WTC11 (cell line): ENCODE measurements around the gene TEX35. TPM values are rescaled to one million over a fixed set of nuclear protein-coding genes. Genes with fewer than 3 reads are reported as not detected.

Experiments
- ATAC-seq: fragments of 200-7000 bp; cut with Tn5 transposase; 2 replicates; pipeline ENCODE4 v1.10.0; 2021; ENCODE audit warnings: mild to moderate bottlenecking, moderate library complexity
- CTCF ChIA-PET: fragments of 300-600 bp; sonication (Branson Sonifier 250); formaldehyde crosslinking; loops from one replicate; lab custom pipeline; 2021; ENCODE audit warnings: antibody characterized with exemption; lab: Charles Lee
- POLR2A ChIA-PET: fragments of 350-600 bp; sonication (Branson Sonifier 250); formaldehyde crosslinking; loops from one replicate; lab custom pipeline; 2021; ENCODE audit warnings: antibody characterized with exemption; lab: Charles Lee
- DNase-seq: peaks from one replicate; pipeline ENCODE4 v3.0.0; 2021; ENCODE audit warnings: low spot score
- H3K27ac Mint-ChIP-seq: 2 replicates; pipeline ENCODE4 v1.8.0; 2021; ENCODE audit warnings: mixed read lengths
- H3K27me3 Mint-ChIP-seq: 2 replicates; pipeline ENCODE4 v1.8.0; 2021; ENCODE audit warnings: low read depth, mild to moderate bottlenecking, moderate library complexity, mixed read lengths
- H3K36me3 Mint-ChIP-seq: 2 replicates; pipeline ENCODE4 v1.8.0; 2021; ENCODE audit warnings: mixed read lengths
- H3K4me1 Mint-ChIP-seq: 2 replicates; pipeline ENCODE4 v1.8.0; 2022; ENCODE audit warnings: mixed read lengths
- H3K4me3 Mint-ChIP-seq: 2 replicates; pipeline ENCODE4 v1.8.0; 2021; ENCODE audit warnings: mild to moderate bottlenecking, moderate library complexity, mixed read lengths
- H3K9me3 Mint-ChIP-seq: 2 replicates; pipeline ENCODE4 v1.8.0; 2021; ENCODE audit warnings: mixed read lengths
- ATF1 ChIP-seq: sonication (generic); formaldehyde crosslinking; IDR thresholded peaks from 2 replicates; pipeline ENCODE4 v1.8.1; 2023; ENCODE audit warnings: mild to moderate bottlenecking, moderate library complexity, missing genetic modification reagents
- ELF4 ChIP-seq: sonication (generic); formaldehyde crosslinking; IDR thresholded peaks from 2 replicates; pipeline ENCODE4 v1.8.1; 2022; ENCODE audit warnings: low read depth, mild to moderate bottlenecking, moderate library complexity, missing genetic modification reagents
- ETV6 ChIP-seq: sonication (generic); formaldehyde crosslinking; IDR thresholded peaks from 2 replicates; pipeline ENCODE4 v1.8.1; 2022; ENCODE audit warnings: mild to moderate bottlenecking, missing genetic modification reagents
- IRF2 ChIP-seq: sonication (generic); formaldehyde crosslinking; IDR thresholded peaks from 2 replicates; pipeline ENCODE4 v1.8.0; 2022; ENCODE audit warnings: low read depth, missing genetic modification reagents, borderline replicate concordance
- JAZF1 ChIP-seq: fragments of 250-450 bp; sonication (Bioruptor Pico); IDR thresholded peaks from 2 replicates; pipeline ENCODE4 v1.9.0; 2021; ENCODE audit warnings: moderate library complexity, mild to moderate bottlenecking, inconsistent platforms
- MYBL2 ChIP-seq: sonication (generic); formaldehyde crosslinking; IDR thresholded peaks from 2 replicates; pipeline ENCODE4 v1.8.1; 2023; ENCODE audit warnings: mild to moderate bottlenecking, moderate library complexity, missing genetic modification reagents
- NR3C1 ChIP-seq: sonication (generic); formaldehyde crosslinking; conservative IDR thresholded peaks from 2 replicates; pipeline ENCODE4 v1.8.1; 2023; ENCODE audit warnings: low read depth, mild to moderate bottlenecking, missing genetic modification reagents
- PRRX2 ChIP-seq: fragments of 250-450 bp; sonication (Bioruptor Pico); IDR thresholded peaks from 2 replicates; pipeline ENCODE4 v1.8.0; 2021; ENCODE audit warnings: mild to moderate bottlenecking
- SOX15 ChIP-seq: fragments of 250-450 bp; sonication (Bioruptor Pico); IDR thresholded peaks from 2 replicates; pipeline ENCODE4 v1.9.0; 2021; ENCODE audit warnings: mild to moderate bottlenecking
- TEAD4 ChIP-seq: sonication (generic); formaldehyde crosslinking; IDR thresholded peaks from 2 replicates; pipeline ENCODE4 v1.8.0; 2022; ENCODE audit warnings: mild to moderate bottlenecking, missing genetic modification reagents
- TP53 ChIP-seq: sonication (generic); formaldehyde crosslinking; IDR thresholded peaks from 2 replicates; pipeline ENCODE4 v1.8.1; 2023; ENCODE audit warnings: mild to moderate bottlenecking, missing genetic modification reagents
- ZNF121 ChIP-seq: sonication (generic); formaldehyde crosslinking; IDR thresholded peaks from 2 replicates; pipeline ENCODE4 v1.8.0; 2023; ENCODE audit warnings: missing genetic modification reagents
- total RNA-seq: library from RNA; stranded (reverse); gene quantifications from 3 replicates; pipeline ENCODE4 v1.2.3, GENCODE V29; 2021
- TF ChIP-seq, protein P1 (sequence below): sonication (generic); formaldehyde crosslinking; IDR thresholded peaks from 2 replicates; pipeline ENCODE4 v1.8.1; 2023; ENCODE audit warnings: mild to moderate bottlenecking, missing genetic modification reagents, moderate library complexity
- TF ChIP-seq, protein P2 (sequence below): sonication (generic); formaldehyde crosslinking; IDR thresholded peaks from 2 replicates; pipeline ENCODE4 v1.8.1; 2022; ENCODE audit warnings: low read depth, missing genetic modification reagents, borderline replicate concordance
- TF ChIP-seq, protein P3 (sequence below): sonication (generic); formaldehyde crosslinking; IDR thresholded peaks from 2 replicates; pipeline ENCODE4 v1.8.1; 2023; ENCODE audit warnings: mild to moderate bottlenecking, missing genetic modification reagents, borderline replicate concordance
- TF ChIP-seq, protein P4 (sequence below): sonication (generic); formaldehyde crosslinking; IDR thresholded peaks from 2 replicates; pipeline ENCODE4 v1.8.1; 2023; ENCODE audit warnings: mild to moderate bottlenecking, missing genetic modification reagents, moderate library complexity

TEX35 gene
- total RNA-seq, 1 experiment from 2014 or later, result not detected

DNA sequence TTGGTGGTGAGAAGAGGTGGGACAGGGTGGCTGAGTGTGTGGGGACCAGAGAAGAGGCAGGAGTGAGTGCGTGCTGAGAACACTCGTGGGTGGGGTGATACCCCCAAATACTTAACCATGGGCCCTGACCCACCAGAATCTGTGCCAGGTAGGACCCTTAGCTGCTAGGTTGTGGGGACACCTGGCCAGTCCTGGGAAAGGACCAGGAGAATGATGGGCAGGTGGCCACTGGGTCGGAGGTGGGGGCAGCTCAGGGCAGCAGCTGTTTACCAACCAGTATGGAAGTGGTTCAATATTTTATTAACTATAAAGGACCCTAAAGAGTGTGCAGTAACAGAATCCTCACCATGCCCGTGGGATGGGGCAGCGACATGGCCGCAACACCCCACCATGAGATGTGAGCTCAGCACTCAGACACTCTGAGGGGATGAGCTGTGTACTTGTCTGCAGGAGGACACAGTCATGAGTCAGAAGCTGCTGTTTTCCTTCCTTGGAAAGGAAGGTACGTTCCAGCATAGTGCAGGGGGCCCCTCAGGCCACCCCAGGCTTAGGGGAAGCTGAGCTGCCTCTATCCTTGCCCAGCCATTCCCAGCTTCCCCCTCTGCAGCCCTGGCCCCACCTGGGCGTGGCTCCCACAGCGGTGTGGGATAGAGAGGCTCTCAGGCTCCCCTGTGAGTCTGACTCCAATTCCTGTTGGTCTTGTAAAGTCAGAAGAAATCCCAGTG, 25.4 kb downstream of the TEX35 start:
- Mint-ChIP-seq H3K27me3 (no peaks in the 10 kb centered on the region; the same call in 1 of the 2 replicates), H3K4me3 (no peak overlapping the region), H3K27ac (no peak overlapping the region), H3K9me3 (no peaks in the 10 kb centered on the region), H3K4me1 (peaks cover 3% of the 10 kb centered on the region), H3K36me3 (no peaks in the 10 kb centered on the region)
- CTCF ChIA-PET, result interaction anchor here (0.6 to 8.8 kb wide), 5 partner anchors 10 to 464 kb away, joined by 3 to 55 read pairs (median 7); no protein-coding TSS in a partner anchor
- POLR2A ChIA-PET, result no interaction called here
- DNase-seq, result no peak
- no peak for ATAC-seq
- TF ChIP-seq ATF1 (CRISPR knock-in tag) (no peak), ETV6 (CRISPR knock-in tag) (no peak), ZNF121 (no peak), JAZF1 (CRISPR knock-in tag) (no peak), NR3C1 (CRISPR knock-in tag) (no peak), SOX15 (CRISPR knock-in tag) (no peak), MYBL2 (CRISPR knock-in tag) (no peak), PRRX2 (no peak), TP53 (CRISPR knock-in tag) (no peak)
- TF ChIP-seq, protein P1, sequence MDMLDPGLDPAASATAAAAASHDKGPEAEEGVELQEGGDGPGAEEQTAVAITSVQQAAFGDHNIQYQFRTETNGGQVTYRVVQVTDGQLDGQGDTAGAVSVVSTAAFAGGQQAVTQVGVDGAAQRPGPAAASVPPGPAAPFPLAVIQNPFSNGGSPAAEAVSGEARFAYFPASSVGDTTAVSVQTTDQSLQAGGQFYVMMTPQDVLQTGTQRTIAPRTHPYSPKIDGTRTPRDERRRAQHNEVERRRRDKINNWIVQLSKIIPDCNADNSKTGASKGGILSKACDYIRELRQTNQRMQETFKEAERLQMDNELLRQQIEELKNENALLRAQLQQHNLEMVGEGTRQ, result no peak
- TF ChIP-seq, protein P2, sequence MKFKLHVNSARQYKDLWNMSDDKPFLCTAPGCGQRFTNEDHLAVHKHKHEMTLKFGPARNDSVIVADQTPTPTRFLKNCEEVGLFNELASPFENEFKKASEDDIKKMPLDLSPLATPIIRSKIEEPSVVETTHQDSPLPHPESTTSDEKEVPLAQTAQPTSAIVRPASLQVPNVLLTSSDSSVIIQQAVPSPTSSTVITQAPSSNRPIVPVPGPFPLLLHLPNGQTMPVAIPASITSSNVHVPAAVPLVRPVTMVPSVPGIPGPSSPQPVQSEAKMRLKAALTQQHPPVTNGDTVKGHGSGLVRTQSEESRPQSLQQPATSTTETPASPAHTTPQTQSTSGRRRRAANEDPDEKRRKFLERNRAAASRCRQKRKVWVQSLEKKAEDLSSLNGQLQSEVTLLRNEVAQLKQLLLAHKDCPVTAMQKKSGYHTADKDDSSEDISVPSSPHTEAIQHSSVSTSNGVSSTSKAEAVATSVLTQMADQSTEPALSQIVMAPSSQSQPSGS (CRISPR knock-in tag), result no peak

DNA sequence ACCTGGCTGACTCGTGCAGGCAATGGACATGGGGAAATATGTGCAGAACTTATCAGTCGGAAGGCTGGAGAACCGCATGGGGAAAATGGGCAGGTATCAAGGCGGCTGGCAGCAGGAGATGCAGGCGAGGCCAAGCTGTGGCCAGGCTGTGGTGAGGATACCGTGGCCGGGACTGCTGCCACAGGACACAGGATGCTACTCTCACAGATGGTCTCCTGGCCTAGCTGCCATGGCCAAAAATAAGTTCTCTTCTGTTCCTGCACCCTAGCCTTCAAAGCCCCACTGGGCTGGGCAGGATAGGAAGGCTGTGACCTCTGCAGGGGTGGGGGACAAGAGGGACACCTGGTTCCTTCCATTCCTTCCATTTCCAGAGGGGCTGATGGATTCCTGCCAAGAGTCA, 26.4 kb downstream of the TEX35 start:
- ATAC-seq, result no peak
- ChIA-PET POLR2A (no interaction called here), CTCF (interaction anchor here (1.6 to 8.8 kb wide), 4 partner anchors 11 to 464 kb away, joined by 7 to 86 read pairs (median 32); no protein-coding TSS in a partner anchor)
- Mint-ChIP-seq H3K27ac (no peak overlapping the region), H3K36me3 (no peaks in the 10 kb centered on the region), H3K9me3 (no peaks in the 10 kb centered on the region), H3K27me3 (no peaks in the 10 kb centered on the region; the same call in 1 of the 2 replicates), H3K4me1 (peaks cover 8% of the 10 kb centered on the region), H3K4me3 (no peak overlapping the region)
- no peak for DNase-seq
- TF ChIP-seq, protein P3, sequence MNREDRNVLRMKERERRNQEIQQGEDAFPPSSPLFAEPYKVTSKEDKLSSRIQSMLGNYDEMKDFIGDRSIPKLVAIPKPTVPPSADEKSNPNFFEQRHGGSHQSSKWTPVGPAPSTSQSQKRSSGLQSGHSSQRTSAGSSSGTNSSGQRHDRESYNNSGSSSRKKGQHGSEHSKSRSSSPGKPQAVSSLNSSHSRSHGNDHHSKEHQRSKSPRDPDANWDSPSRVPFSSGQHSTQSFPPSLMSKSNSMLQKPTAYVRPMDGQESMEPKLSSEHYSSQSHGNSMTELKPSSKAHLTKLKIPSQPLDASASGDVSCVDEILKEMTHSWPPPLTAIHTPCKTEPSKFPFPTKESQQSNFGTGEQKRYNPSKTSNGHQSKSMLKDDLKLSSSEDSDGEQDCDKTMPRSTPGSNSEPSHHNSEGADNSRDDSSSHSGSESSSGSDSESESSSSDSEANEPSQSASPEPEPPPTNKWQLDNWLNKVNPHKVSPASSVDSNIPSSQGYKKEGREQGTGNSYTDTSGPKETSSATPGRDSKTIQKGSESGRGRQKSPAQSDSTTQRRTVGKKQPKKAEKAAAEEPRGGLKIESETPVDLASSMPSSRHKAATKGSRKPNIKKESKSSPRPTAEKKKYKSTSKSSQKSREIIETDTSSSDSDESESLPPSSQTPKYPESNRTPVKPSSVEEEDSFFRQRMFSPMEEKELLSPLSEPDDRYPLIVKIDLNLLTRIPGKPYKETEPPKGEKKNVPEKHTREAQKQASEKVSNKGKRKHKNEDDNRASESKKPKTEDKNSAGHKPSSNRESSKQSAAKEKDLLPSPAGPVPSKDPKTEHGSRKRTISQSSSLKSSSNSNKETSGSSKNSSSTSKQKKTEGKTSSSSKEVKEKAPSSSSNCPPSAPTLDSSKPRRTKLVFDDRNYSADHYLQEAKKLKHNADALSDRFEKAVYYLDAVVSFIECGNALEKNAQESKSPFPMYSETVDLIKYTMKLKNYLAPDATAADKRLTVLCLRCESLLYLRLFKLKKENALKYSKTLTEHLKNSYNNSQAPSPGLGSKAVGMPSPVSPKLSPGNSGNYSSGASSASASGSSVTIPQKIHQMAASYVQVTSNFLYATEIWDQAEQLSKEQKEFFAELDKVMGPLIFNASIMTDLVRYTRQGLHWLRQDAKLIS (CRISPR knock-in tag), result no peak
- TF ChIP-seq TEAD4 (no peak), ELF4 (CRISPR knock-in tag) (no peak)

DNA sequence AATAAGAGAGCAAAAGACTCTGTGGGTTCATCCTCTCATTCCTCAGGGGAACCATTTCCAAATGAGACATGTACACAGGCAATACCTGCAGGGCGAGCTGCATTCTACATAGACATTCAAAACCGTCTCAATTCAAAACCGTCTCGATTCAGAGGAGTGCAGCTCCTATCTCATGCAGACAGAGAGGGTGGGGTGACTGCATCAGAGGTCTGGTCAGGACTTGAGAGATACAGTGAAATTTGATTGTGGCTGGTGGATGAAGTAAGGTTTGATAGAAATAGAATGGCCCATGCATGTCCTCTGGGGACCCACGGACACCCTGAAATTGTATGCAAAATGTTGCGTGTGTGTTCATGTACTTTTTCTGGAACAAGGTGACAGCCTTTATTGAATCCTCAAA, 27.3 kb downstream of the TEX35 start:
- no peaks in the 10 kb centered on the region; the same call in 1 of the 2 replicates for H3K27me3 Mint-ChIP-seq
- ChIA-PET CTCF (interaction anchor here (1.3 to 8.8 kb wide), 3 partner anchors 11 to 463 kb away, joined by 3 to 86 read pairs (median 55); no protein-coding TSS in a partner anchor), POLR2A (interaction anchor here (1.2 kb wide), 1 partner anchor 8 kb away, joined by 3 read pairs; no protein-coding TSS in a partner anchor)
- ATAC-seq, result no peak
- H3K27ac Mint-ChIP-seq, result no peak overlapping the region
- H3K4me3 Mint-ChIP-seq, result no peak overlapping the region
- no peaks in the 10 kb centered on the region for H3K9me3 Mint-ChIP-seq
- peaks cover 16% of the 10 kb centered on the region for H3K4me1 Mint-ChIP-seq
- DNase-seq, result no peak
- peaks cover 6% of the 10 kb centered on the region; the same call in 1 of the 2 replicates for H3K36me3 Mint-ChIP-seq
- TF ChIP-seq IRF2 (CRISPR knock-in tag), result no peak
- TF ChIP-seq, protein P4, sequence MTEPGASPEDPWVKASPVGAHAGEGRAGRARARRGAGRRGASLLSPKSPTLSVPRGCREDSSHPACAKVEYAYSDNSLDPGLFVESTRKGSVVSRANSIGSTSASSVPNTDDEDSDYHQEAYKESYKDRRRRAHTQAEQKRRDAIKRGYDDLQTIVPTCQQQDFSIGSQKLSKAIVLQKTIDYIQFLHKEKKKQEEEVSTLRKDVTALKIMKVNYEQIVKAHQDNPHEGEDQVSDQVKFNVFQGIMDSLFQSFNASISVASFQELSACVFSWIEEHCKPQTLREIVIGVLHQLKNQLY (CRISPR knock-in tag), result no peak
